IMR-90 (cell line): Measurements from ENCODE around the gene HPSE. TPM values are rescaled to one million over a fixed set of nuclear protein-coding genes. Genes with fewer than 3 reads are reported as not detected.

Experiments used
- ATAC-seq: fragments of 200-7000 bp; cut with Tn5 transposase; 2 replicates; pipeline ENCODE4 v1.9.1; 2020; ENCODE audit warnings: low read depth, mild to moderate bottlenecking, moderate library complexity
- BruUV-seq: library from RNA; stranded (reverse); fragments of 400-500 nt; replicated peaks from 2 replicates; lab custom pipeline; 2021; lab: Mats Ljungman, UMichigan
- CTCF ChIA-PET: fragments of 300-600 bp; formaldehyde crosslinking; extraction: SDS; loops from one replicate; lab custom pipeline; 2021; ENCODE audit warnings: antibody characterized with exemption; lab: Yijun Ruan, JAX
- POLR2A ChIA-PET: fragments of 300-600 bp; sonication (Branson Sonifier 250); formaldehyde crosslinking; loops from one replicate; lab custom pipeline; 2022; ENCODE audit warnings: antibody characterized with exemption; ENCODE audit not compliant: unreplicated experiment; lab: Charles Lee
- DNase-seq: peaks from one replicate; pipeline ENCODE4 v3.0.0; 2013
- H2AFZ ChIP-seq: replicated peaks from 2 replicates; pipeline ENCODE3; 2013; ENCODE audit warnings: low read length, mild to moderate bottlenecking; ENCODE audit not compliant: poor library complexity
- H2AK5ac ChIP-seq: 2 replicates; pipeline ENCODE4 v1.6.1; 2013; ENCODE audit warnings: low read depth, low read length, inconsistent platforms
- H2AK9ac ChIP-seq: replicated peaks from 2 replicates; pipeline ENCODE3; 2013; ENCODE audit warnings: mild to moderate bottlenecking, low read depth, low read length, moderate library complexity; ENCODE audit not compliant: poor library complexity
- H2BK120ac ChIP-seq: 2 replicates; pipeline ENCODE4 v1.6.1; 2013; ENCODE audit warnings: low read depth, low read length, inconsistent platforms
- H2BK15ac ChIP-seq: 3 replicates; pipeline ENCODE4 v1.6.1; 2013; ENCODE audit warnings: low read depth, low read length, inconsistent platforms
- H2BK20ac ChIP-seq: 2 replicates; pipeline ENCODE4 v1.6.1; 2013; ENCODE audit warnings: low read depth, mild to moderate bottlenecking, inconsistent platforms, low read length, moderate library complexity
- H2BK5ac ChIP-seq: 2 replicates; pipeline ENCODE4 v1.6.1; 2013; ENCODE audit warnings: mild to moderate bottlenecking, low read depth, low read length, inconsistent platforms; ENCODE audit not compliant: poor library complexity, severe bottlenecking
- H3K14ac ChIP-seq: replicated peaks from 2 replicates; pipeline ENCODE4 v1.6.1; 2013; ENCODE audit warnings: low read depth, low read length, inconsistent platforms
- H3K18ac ChIP-seq: 2 replicates; pipeline ENCODE4 v1.6.1; 2013; ENCODE audit warnings: low read depth, low read length, control low read depth
- H3K23ac ChIP-seq: 2 replicates; pipeline ENCODE4 v1.6.1; 2013; ENCODE audit warnings: low read depth, low read length, inconsistent platforms
- H3K27ac ChIP-seq: 2 replicates; pipeline ENCODE4 v1.5.1; 2013; ENCODE audit warnings: mild to moderate bottlenecking, control low read depth, low read length; ENCODE audit not compliant: insufficient read depth
- H3K27me3 ChIP-seq: 2 replicates; pipeline ENCODE4 v1.6.1; 2013; ENCODE audit warnings: low read length; ENCODE audit not compliant: control insufficient read depth, insufficient read depth
- H3K36me3 ChIP-seq: 2 replicates; pipeline ENCODE4 v1.6.1; 2013; ENCODE audit warnings: low read length, mixed read lengths; ENCODE audit not compliant: control insufficient read depth, insufficient read depth
- H3K4ac ChIP-seq: 2 replicates; pipeline ENCODE4 v1.6.1; 2013; ENCODE audit warnings: low read depth, low read length, inconsistent platforms
- H3K4me1 ChIP-seq: 2 replicates; pipeline ENCODE4 v1.6.1; 2013; ENCODE audit warnings: low read length, mixed read lengths; ENCODE audit not compliant: control insufficient read depth, insufficient read depth
- H3K4me2 ChIP-seq: 2 replicates; pipeline ENCODE4 v1.6.1; 2013; ENCODE audit warnings: low read depth, mild to moderate bottlenecking, control low read depth, low read length, moderate library complexity
- H3K4me3 ChIP-seq: 2 replicates; pipeline ENCODE4 v1.5.1; 2013; ENCODE audit warnings: low read depth, mild to moderate bottlenecking, control low read depth, low read length, moderate library complexity; ENCODE audit not compliant: insufficient read depth
- H3K56ac ChIP-seq: 2 replicates; pipeline ENCODE4 v1.6.1; 2013; ENCODE audit warnings: low read length, inconsistent platforms; ENCODE audit not compliant: insufficient read depth; ENCODE audit errors: extremely low read depth
- H3K79me1 ChIP-seq, 2 experiments: 2 replicates each; pipeline ENCODE4 v1.6.1; 2013; ENCODE audit warnings: low read length in 2 of 2, inconsistent platforms in 1 of 2, low read depth in 1 of 2
- H3K9ac ChIP-seq: 2 replicates; pipeline ENCODE4 v1.6.1; 2013; ENCODE audit warnings: low read depth, low read length, control low read depth
- H3K9me1 ChIP-seq: 2 replicates; pipeline ENCODE4 v1.6.1; 2013; ENCODE audit warnings: low read length, inconsistent platforms; ENCODE audit not compliant: insufficient read depth
- H3K9me3 ChIP-seq: 2 replicates; pipeline ENCODE4 v1.6.1; 2013; ENCODE audit warnings: low read length; ENCODE audit not compliant: control insufficient read depth, insufficient read depth
- H4K20me1 ChIP-seq: 2 replicates; pipeline ENCODE4 v1.6.1; 2013; ENCODE audit warnings: low read length, inconsistent platforms; ENCODE audit not compliant: insufficient read depth
- H4K5ac ChIP-seq: 2 replicates; pipeline ENCODE4 v1.6.1; 2013; ENCODE audit warnings: mild to moderate bottlenecking, low read depth, low read length, control low read depth
- H4K8ac ChIP-seq, 2 experiments: 2 replicates each; pipeline ENCODE4 v1.6.1; 2013; ENCODE audit warnings: low read depth in 2 of 2, low read length in 2 of 2, control low read depth in 1 of 2, inconsistent platforms in 1 of 2
- H4K91ac ChIP-seq: 2 replicates; pipeline ENCODE4 v1.6.1; 2013; ENCODE audit warnings: low read depth, low read length, inconsistent platforms; ENCODE audit not compliant: insufficient read depth
- BHLHE40 ChIP-seq: fragments of 150-350 bp; IDR thresholded peaks from 2 replicates; pipeline ENCODE4 v1.6.1; 2016; ENCODE audit warnings: mild to moderate bottlenecking, low read depth, low read length
- CEBPB ChIP-seq: IDR thresholded peaks from 2 replicates; pipeline ENCODE4 v1.6.1; 2012; ENCODE audit warnings: low read depth, low read length, improper control_type of control experiment
- CHD1 ChIP-seq: IDR thresholded peaks from 2 replicates; pipeline ENCODE4 v1.6.1; 2012; ENCODE audit warnings: low read depth, low read length, improper control_type of control experiment
- FOS ChIP-seq: fragments of 150-350 bp; IDR thresholded peaks from 2 replicates; pipeline ENCODE4 v1.6.1; 2016; ENCODE audit warnings: low read depth, low read length
- MAFK ChIP-seq: IDR thresholded peaks from 2 replicates; pipeline ENCODE4 v1.6.1; 2012; ENCODE audit warnings: low read depth, low read length, improper control_type of control experiment
- MAZ ChIP-seq: IDR thresholded peaks from 2 replicates; pipeline ENCODE4 v1.6.1; 2012; ENCODE audit warnings: low read depth, mild to moderate bottlenecking, low read length, improper control_type of control experiment, moderate library complexity, borderline replicate concordance
- MXI1 ChIP-seq: IDR thresholded peaks from 2 replicates; pipeline ENCODE4 v1.6.1; 2012; ENCODE audit warnings: low read depth, mild to moderate bottlenecking, low read length, moderate library complexity, borderline replicate concordance
- NFE2L2 ChIP-seq: fragments of 150-350 bp; IDR thresholded peaks from 2 replicates; pipeline ENCODE4 v1.6.1; 2016; ENCODE audit warnings: low read depth, mild to moderate bottlenecking, low read length
- POLR2A ChIP-seq: IDR thresholded peaks from 2 replicates; pipeline ENCODE4 v1.6.1; 2012; ENCODE audit warnings: mild to moderate bottlenecking, low read depth, low read length
- RAD21 ChIP-seq: IDR thresholded peaks from 2 replicates; pipeline ENCODE4 v1.6.1; 2012; ENCODE audit warnings: low read length, improper control_type of control experiment
- RCOR1 ChIP-seq: IDR thresholded peaks from 2 replicates; pipeline ENCODE4 v1.6.1; 2012; ENCODE audit warnings: mild to moderate bottlenecking, low read length, improper control_type of control experiment; ENCODE audit not compliant: insufficient replicate concordance
- RFX5 ChIP-seq: IDR thresholded peaks from 2 replicates; pipeline ENCODE4 v1.8.0; 2012; ENCODE audit warnings: low read depth, mild to moderate bottlenecking, low read length, moderate library complexity
- SMC3 ChIP-seq: fragments of 150-350 bp; IDR thresholded peaks from 2 replicates; pipeline ENCODE4 v1.6.1; 2016; ENCODE audit warnings: low read depth, mild to moderate bottlenecking, antibody characterized with exemption, low read length, moderate library complexity
- WGBS, 2 experiments: methylation state at CpG; one replicate each; pipeline versions ENCODE4 v1.1.5 to v1.1.7; 2013; ENCODE audit warnings: missing lambda C conversion rate in 2 of 2; ENCODE audit not compliant: insufficient read length in 1 of 2; ENCODE audit errors: extremely low coverage in 2 of 2; 5-methylcytosine and 5-hydroxymethylcytosine counted together
- dilution Hi-C: fragments of 300-500 bp; cut with HindIII; formaldehyde crosslinking; loops from one replicate; pipeline ENCODE4 v1.14.3; 2018; ENCODE audit warnings: low sequenced_read_pairs; ENCODE audit not compliant: unreplicated experiment
- in situ Hi-C: fragments of 300-500 bp; cut with MboI; formaldehyde crosslinking; loops from 3 replicates; pipeline ENCODE4 v1.14.3; 2019; ENCODE audit warnings: low sequenced_read_pairs, inconsistent platforms, mixed read lengths
- intact Hi-C: fragments of 100-400 bp; cut with micrococcal nuclease; formaldehyde crosslinking; loops from 2 replicates; pipeline ENCODE4 v1.10.0; 2022
- polyA plus RNA-seq, 3 experiments: library from polyadenylated mRNA; depleted of rRNA; stranded (reverse); fragments of >200 nt; gene quantifications; 2 replicates each; pipeline ENCODE4 v1.2.3, GENCODE V29; 2012; ENCODE audit warnings: low replicate concordance in 1 of 3
- total RNA-seq: library from RNA; depleted of rRNA; stranded (reverse); fragments of >200 nt; gene quantifications from 2 replicates; pipeline ENCODE4 v1.2.3, GENCODE V29; 2012
- TF ChIP-seq, protein P1 (sequence below): conservative IDR thresholded peaks from 2 replicates; pipeline ENCODE4 v1.5.1; 2012; ENCODE audit warnings: mild to moderate bottlenecking, low read depth, low read length, improper control_type of control experiment
- TF ChIP-seq, protein P2 (sequence below): fragments of 150-350 bp; IDR thresholded peaks from 2 replicates; pipeline ENCODE4 v1.6.1; 2017; ENCODE audit warnings: mild to moderate bottlenecking, antibody characterized with exemption, low read length, low read depth
- TF ChIP-seq, protein P3 (sequence below): fragments of 150-350 bp; IDR thresholded peaks from 2 replicates; pipeline ENCODE4 v1.6.1; 2016; ENCODE audit warnings: low read depth, mild to moderate bottlenecking, low read length, moderate library complexity, borderline replicate concordance

The HPSE gene
- total and polyA plus RNA-seq, 2 of the 4 experiments (the other 2 are of a cell fraction) = under 0.01 to 0.09 TPM

DNA sequence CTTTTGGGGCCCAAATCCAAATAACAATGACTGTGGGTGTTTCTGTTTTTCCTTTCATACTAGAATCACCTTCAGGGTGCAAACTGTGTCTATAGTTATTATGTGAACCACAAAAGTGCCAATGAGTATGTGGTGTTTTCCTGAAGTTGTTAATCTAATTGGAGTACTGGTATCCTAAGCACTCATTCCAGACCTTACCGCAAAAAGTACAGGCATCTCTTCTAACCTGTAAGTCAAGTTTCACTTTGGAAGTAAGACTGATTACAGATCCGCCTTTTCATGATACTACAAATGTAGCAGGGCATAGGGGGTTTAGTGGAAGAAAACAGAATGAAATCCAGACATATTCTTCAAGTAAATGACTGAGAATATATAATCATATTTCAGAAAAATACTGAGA, 66.2 kb downstream of the HPSE start:
- Histone ChIP-seq H4K5ac (no peak overlapping the region; the same call in 1 of the 2 replicates), H2AK9ac (no peak overlapping the region), H3K27ac (no peak overlapping the region), H3K9me3 (no peaks in the 10 kb centered on the region), H3K9me1 (peaks cover 4% of the 10 kb centered on the region; the same call in 1 of the 2 replicates), H2AK5ac (no peak overlapping the region), H3K27me3 (no peaks in the 10 kb centered on the region), H2BK15ac (no peak overlapping the region), H3K4ac (no peak overlapping the region; the same call in 1 of the 2 replicates), H2AFZ (no peak overlapping the region), H3K36me3 (0 out of 2 replicates have a peak, but pooled peaks cover 1% of the 10 kb centered on the region), H3K56ac (no peak overlapping the region), H3K4me1 (peaks cover 2% of the 10 kb centered on the region; the same call in 1 of the 2 replicates), H3K18ac (no peak overlapping the region), H3K14ac (no peak overlapping the region), H2BK20ac (no peak overlapping the region), H3K4me3 (no peak overlapping the region), H3K79me1 (no peaks in the 10 kb centered on the region), H2BK5ac (no peak overlapping the region), H4K8ac (no peak overlapping the region), H4K20me1 (no peaks in the 10 kb centered on the region), H4K91ac (no peak overlapping the region), H3K4me2 (no peak overlapping the region), H3K9ac (no peak overlapping the region), H2BK120ac (no peak overlapping the region; the same call in 1 of the 2 replicates), H3K23ac (no peak overlapping the region)
- dilution Hi-C loops = no loop called here
- ChIA-PET CTCF (no interaction called here), POLR2A (no interaction called here)
- BruUV-seq = no TSS peak
- intact Hi-C loops = no loop called here
- in situ Hi-C loops = loop anchor here (10.0 kb wide), 1 partner anchor 824 kb away; no protein-coding TSS in a partner anchor
- DNase-seq = no peak
- ATAC-seq = no peak
- TF ChIP-seq, protein P1, sequence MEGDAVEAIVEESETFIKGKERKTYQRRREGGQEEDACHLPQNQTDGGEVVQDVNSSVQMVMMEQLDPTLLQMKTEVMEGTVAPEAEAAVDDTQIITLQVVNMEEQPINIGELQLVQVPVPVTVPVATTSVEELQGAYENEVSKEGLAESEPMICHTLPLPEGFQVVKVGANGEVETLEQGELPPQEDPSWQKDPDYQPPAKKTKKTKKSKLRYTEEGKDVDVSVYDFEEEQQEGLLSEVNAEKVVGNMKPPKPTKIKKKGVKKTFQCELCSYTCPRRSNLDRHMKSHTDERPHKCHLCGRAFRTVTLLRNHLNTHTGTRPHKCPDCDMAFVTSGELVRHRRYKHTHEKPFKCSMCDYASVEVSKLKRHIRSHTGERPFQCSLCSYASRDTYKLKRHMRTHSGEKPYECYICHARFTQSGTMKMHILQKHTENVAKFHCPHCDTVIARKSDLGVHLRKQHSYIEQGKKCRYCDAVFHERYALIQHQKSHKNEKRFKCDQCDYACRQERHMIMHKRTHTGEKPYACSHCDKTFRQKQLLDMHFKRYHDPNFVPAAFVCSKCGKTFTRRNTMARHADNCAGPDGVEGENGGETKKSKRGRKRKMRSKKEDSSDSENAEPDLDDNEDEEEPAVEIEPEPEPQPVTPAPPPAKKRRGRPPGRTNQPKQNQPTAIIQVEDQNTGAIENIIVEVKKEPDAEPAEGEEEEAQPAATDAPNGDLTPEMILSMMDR = no peak
- TF ChIP-seq MXI1 (no peak), CHD1 (no peak), RAD21 (no peak), RCOR1 (no peak), SMC3 (no peak), MAZ (no peak), MAFK (no peak), POLR2A (no peak), NFE2L2 (no peak), BHLHE40 (no peak), FOS (no peak), CEBPB (no peak), RFX5 (no peak)
- TF ChIP-seq, protein P2, sequence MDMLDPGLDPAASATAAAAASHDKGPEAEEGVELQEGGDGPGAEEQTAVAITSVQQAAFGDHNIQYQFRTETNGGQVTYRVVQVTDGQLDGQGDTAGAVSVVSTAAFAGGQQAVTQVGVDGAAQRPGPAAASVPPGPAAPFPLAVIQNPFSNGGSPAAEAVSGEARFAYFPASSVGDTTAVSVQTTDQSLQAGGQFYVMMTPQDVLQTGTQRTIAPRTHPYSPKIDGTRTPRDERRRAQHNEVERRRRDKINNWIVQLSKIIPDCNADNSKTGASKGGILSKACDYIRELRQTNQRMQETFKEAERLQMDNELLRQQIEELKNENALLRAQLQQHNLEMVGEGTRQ = no peak
- TF ChIP-seq, protein P3, sequence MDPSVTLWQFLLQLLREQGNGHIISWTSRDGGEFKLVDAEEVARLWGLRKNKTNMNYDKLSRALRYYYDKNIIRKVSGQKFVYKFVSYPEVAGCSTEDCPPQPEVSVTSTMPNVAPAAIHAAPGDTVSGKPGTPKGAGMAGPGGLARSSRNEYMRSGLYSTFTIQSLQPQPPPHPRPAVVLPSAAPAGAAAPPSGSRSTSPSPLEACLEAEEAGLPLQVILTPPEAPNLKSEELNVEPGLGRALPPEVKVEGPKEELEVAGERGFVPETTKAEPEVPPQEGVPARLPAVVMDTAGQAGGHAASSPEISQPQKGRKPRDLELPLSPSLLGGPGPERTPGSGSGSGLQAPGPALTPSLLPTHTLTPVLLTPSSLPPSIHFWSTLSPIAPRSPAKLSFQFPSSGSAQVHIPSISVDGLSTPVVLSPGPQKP = no peak
- WGBS, 2 experiments = no CpG with 5 or more reads among the region's 2 CpGs
